ENCODE results near the gene TNXB. TPM values are rescaled to one million over a fixed set of nuclear protein-coding genes. Genes with fewer than 3 reads are reported as not detected.

The TNXB gene
- total and polyA plus RNA-seq, 9 of the 15 experiments (the other 6 are each of a cell fraction or from before 2014, with no cell fraction given) = 0.14 to 28.1 (median 12.4) TPM

DNA sequence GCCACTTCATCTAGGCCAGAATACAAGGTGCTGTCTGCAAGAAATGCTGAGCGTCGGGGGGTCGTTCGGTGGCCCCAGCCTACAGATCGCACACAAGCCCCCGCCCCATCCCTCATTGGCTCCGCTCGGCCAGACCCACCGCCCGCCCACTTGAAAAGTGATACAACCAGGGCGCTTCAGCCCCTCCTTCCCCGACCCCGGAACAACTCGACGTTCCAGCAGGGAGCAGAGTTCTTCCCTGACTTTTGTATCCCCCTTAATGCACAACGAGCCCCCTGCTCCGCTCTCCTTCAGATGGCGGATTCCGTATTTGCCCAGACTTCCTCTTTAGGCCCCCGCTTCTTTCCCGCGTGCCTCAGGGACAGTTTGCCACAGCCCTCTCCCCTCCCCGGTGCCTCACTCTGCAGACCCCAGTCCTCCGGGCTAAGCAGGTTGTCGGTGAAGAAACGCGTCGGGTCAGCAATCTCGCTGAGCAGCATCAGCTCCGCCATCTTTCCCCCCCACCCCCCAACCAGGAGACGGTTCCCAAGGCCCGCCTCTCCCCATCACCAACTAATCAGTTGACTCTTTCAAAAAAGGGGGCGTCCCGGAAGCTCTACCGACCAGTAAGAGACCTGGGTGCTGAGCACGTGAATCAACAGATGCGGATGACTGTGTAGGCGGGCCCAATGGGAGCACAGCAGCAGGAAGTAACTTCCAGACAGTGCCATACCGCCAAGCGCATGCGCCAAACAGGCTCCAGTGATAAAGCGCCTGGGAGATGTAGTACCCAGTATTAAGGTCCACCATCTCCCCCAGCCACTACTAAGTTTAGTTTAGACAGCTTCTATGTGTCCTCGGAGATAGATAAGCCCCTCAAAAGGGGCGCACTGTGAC lies 18.8 kb upstream of the TNXB start, which contains the start of gene ATF6B (continued):
- TF ChIP-seq, protein P1, sequence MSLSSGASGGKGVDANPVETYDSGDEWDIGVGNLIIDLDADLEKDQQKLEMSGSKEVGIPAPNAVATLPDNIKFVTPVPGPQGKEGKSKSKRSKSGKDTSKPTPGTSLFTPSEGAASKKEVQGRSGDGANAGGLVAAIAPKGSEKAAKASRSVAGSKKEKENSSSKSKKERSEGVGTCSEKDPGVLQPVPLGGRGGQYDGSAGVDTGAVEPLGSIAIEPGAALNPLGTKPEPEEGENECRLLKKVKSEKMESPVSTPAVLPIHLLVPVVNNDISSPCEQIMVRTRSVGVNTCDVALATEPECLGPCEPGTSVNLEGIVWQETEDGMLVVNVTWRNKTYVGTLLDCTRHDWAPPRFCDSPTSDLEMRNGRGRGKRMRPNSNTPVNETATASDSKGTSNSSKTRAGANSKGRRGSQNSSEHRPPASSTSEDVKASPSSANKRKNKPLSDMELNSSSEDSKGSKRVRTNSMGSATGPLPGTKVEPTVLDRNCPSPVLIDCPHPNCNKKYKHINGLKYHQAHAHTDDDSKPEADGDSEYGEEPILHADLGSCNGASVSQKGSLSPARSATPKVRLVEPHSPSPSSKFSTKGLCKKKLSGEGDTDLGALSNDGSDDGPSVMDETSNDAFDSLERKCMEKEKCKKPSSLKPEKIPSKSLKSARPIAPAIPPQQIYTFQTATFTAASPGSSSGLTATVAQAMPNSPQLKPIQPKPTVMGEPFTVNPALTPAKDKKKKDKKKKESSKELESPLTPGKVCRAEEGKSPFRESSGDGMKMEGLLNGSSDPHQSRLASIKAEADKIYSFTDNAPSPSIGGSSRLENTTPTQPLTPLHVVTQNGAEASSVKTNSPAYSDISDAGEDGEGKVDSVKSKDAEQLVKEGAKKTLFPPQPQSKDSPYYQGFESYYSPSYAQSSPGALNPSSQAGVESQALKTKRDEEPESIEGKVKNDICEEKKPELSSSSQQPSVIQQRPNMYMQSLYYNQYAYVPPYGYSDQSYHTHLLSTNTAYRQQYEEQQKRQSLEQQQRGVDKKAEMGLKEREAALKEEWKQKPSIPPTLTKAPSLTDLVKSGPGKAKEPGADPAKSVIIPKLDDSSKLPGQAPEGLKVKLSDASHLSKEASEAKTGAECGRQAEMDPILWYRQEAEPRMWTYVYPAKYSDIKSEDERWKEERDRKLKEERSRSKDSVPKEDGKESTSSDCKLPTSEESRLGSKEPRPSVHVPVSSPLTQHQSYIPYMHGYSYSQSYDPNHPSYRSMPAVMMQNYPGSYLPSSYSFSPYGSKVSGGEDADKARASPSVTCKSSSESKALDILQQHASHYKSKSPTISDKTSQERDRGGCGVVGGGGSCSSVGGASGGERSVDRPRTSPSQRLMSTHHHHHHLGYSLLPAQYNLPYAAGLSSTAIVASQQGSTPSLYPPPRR (CRISPR knock-in tag; IDR thresholded peaks at IDR 0.05; ENCODE audit: borderline replicate concordance) = no peak
- TF ChIP-seq BRD4 (IDR thresholded peaks at IDR 0.05) (no peak; the same call in 1 of the 2 replicates), ZNF75A (CRISPR knock-in tag; IDR thresholded peaks at IDR 0.05) (no peak), KLF1 (tag; IDR thresholded peaks at IDR 0.05) (no peak), MBD2 (IDR thresholded peaks at IDR 0.05; ENCODE audit: borderline replicate concordance, low read depth) (peak; percentile 91), SRSF3 (IDR thresholded peaks at IDR 0.05; ENCODE audit: insufficient read depth, low read length) (no peak), ZNF586 (CRISPR knock-in tag; conservative IDR thresholded peaks at IDR 0.05) (no peak), BHLHE40 (IDR thresholded peaks at IDR 0.05; ENCODE audit: low read length) (peak; percentile 97), ZNF140 (CRISPR knock-in tag; IDR thresholded peaks at IDR 0.05) (no peak), ZNF780A (CRISPR knock-in tag; IDR thresholded peaks at IDR 0.05) (no peak), ELF4 (CRISPR knock-in tag; IDR thresholded peaks at IDR 0.05) (no peak), L3MBTL2 (IDR thresholded peaks at IDR 0.05) (no peak), FUS (optimal IDR thresholded peaks at IDR 0.05; ENCODE audit: low read depth, low read length) (no peak), PTRF (tag; IDR thresholded peaks at IDR 0.05) (no peak), SRSF7 (optimal IDR thresholded peaks at IDR 0.05; ENCODE audit: low read depth, low read length) (no peak), ASH1L (IDR thresholded peaks at IDR 0.05; ENCODE audit: borderline replicate concordance, low read depth, partially characterized antibody) (peak; percentile 81), GATAD2B (IDR thresholded peaks at IDR 0.05; ENCODE audit: borderline replicate concordance) (no peak), STAT5A (IDR thresholded peaks at IDR 0.05; ENCODE audit: borderline replicate concordance, low read length) (no peak), SMARCA5 (IDR thresholded peaks at IDR 0.05) (no peak; the same call in 1 of the 2 replicates)
- TF ChIP-seq, protein P2, sequence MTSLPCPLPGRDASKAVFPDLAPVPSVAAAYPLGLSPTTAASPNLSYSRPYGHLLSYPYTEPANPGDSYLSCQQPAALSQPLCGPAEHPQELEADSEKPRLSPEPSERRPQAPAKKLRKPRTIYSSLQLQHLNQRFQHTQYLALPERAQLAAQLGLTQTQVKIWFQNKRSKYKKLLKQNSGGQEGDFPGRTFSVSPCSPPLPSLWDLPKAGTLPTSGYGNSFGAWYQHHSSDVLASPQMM (CRISPR knock-in tag; IDR thresholded peaks at IDR 0.05) = no peak
- TF ChIP-seq, protein P3, sequence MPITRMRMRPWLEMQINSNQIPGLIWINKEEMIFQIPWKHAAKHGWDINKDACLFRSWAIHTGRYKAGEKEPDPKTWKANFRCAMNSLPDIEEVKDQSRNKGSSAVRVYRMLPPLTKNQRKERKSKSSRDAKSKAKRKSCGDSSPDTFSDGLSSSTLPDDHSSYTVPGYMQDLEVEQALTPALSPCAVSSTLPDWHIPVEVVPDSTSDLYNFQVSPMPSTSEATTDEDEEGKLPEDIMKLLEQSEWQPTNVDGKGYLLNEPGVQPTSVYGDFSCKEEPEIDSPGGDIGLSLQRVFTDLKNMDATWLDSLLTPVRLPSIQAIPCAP (CRISPR knock-in tag; IDR thresholded peaks at IDR 0.05; ENCODE audit: borderline replicate concordance) = no peak
- TF ChIP-seq, protein P4, sequence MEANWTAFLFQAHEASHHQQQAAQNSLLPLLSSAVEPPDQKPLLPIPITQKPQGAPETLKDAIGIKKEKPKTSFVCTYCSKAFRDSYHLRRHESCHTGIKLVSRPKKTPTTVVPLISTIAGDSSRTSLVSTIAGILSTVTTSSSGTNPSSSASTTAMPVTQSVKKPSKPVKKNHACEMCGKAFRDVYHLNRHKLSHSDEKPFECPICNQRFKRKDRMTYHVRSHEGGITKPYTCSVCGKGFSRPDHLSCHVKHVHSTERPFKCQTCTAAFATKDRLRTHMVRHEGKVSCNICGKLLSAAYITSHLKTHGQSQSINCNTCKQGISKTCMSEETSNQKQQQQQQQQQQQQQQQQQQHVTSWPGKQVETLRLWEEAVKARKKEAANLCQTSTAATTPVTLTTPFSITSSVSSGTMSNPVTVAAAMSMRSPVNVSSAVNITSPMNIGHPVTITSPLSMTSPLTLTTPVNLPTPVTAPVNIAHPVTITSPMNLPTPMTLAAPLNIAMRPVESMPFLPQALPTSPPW (CRISPR knock-in tag; IDR thresholded peaks at IDR 0.05) = peak; percentile 93

Data from K562 (cell line).